IMR-90 (cell line): ENCODE results near the gene ALKBH6.

Source experiments
- CTCF ChIP-seq: conservative IDR thresholded peaks from 2 replicates; pipeline ENCODE4 v1.5.1; 2012; ENCODE audit warnings: mild to moderate bottlenecking, low read depth, low read length, improper control_type of control experiment
- MAFK ChIP-seq: IDR thresholded peaks from 2 replicates; pipeline ENCODE4 v1.6.1; 2012; ENCODE audit warnings: low read depth, low read length, improper control_type of control experiment
- NFE2L2 ChIP-seq: fragments of 150-350 bp; IDR thresholded peaks from 2 replicates; pipeline ENCODE4 v1.6.1; 2016; ENCODE audit warnings: low read depth, mild to moderate bottlenecking, low read length
- POLR2A ChIP-seq: IDR thresholded peaks from 2 replicates; pipeline ENCODE4 v1.6.1; 2012; ENCODE audit warnings: mild to moderate bottlenecking, low read depth, low read length
- RAD21 ChIP-seq: IDR thresholded peaks from 2 replicates; pipeline ENCODE4 v1.6.1; 2012; ENCODE audit warnings: low read length, improper control_type of control experiment
- RCOR1 ChIP-seq: IDR thresholded peaks from 2 replicates; pipeline ENCODE4 v1.6.1; 2012; ENCODE audit warnings: mild to moderate bottlenecking, low read length, improper control_type of control experiment; ENCODE audit not compliant: insufficient replicate concordance
- SMC3 ChIP-seq: fragments of 150-350 bp; IDR thresholded peaks from 2 replicates; pipeline ENCODE4 v1.6.1; 2016; ENCODE audit warnings: low read depth, mild to moderate bottlenecking, antibody characterized with exemption, low read length, moderate library complexity

GRCh38 chr19:35995048-35995993 is 18.7 kb downstream of the ALKBH6 start, which contains the start of gene SDHAF1:
- no peak for TF ChIP-seq MAFK
- TF ChIP-seq POLR2A, result no peak
- TF ChIP-seq CTCF, result no peak
- no peak for TF ChIP-seq NFE2L2
- TF ChIP-seq RAD21, result no peak; the same call in 1 of the 2 replicates
- TF ChIP-seq SMC3, result no peak
- TF ChIP-seq RCOR1, result no peak
